SK-MEL-5 (cell line): ENCODE data around the gene EFTUD2. TPM values are rescaled to one million over a fixed set of nuclear protein-coding genes. Genes with fewer than 3 reads are reported as not detected.

Experiments
- DNase-seq: peaks from one replicate; pipeline ENCODE4 v3.0.0-alpha.2; 2016; ENCODE audit warnings: low read depth, low spot score
- in situ Hi-C: cut with HindIII; loops from 2 replicates; pipeline ENCODE4 v1.10.0; 2016; ENCODE audit warnings: low sequenced_read_pairs, high pct_unique_total_duplicates, low pct_unique_long_range_greater_than_20kb
- total RNA-seq: library from RNA; depleted of rRNA; stranded (reverse); fragments of >200 nt; shearing (Covaris generic); gene quantifications from 2 replicates; pipeline ENCODE4 v1.2.3, GENCODE V29; 2014

Gene EFTUD2
- total RNA-seq, 1 experiment from 2014 or later = 117 TPM

DNA sequence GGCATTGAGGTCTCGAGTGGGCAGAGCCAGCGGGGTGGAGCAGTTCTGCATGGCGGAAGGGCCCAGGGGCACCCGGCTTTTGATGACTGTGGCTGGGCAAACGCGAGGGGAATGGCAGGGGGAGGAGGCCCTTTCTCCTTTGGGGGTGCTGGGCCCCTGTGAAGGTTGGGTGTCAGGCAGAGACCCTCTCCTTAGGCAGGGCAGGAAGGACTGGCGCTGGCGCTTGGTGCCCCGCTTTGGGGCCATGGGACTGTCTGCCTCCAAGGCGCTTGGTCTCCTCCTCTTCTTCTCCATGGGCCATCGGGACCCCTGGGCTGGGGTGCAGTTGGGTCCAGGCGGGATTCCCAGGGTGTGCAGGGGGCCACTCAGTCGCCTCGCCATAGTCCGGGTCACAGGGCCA, 28.9 kb upstream of the EFTUD2 start:
- in situ Hi-C loops = no loop called here
- no peak for DNase-seq

DNA sequence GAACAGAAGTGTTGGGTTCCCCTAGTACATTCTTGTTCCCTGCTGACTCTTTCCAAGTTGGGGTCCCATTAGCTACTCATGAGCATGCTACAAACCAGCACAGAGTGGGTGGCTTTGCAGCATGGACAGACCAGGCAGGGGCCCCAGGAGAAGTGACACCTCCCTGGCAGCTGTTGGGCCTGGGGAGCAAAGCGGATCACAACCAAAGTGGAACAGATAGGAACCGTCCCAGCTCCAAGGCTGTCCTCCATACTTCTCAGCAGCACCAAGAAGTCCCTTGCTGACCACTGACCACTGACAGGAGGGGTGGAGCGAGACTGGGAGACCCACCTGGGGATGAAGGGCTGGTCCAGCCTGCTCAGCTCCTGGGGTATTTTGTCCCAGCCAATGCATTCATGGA, 28.5 kb upstream of the EFTUD2 start:
- no peak for DNase-seq
- in situ Hi-C loops = no loop called here

DNA sequence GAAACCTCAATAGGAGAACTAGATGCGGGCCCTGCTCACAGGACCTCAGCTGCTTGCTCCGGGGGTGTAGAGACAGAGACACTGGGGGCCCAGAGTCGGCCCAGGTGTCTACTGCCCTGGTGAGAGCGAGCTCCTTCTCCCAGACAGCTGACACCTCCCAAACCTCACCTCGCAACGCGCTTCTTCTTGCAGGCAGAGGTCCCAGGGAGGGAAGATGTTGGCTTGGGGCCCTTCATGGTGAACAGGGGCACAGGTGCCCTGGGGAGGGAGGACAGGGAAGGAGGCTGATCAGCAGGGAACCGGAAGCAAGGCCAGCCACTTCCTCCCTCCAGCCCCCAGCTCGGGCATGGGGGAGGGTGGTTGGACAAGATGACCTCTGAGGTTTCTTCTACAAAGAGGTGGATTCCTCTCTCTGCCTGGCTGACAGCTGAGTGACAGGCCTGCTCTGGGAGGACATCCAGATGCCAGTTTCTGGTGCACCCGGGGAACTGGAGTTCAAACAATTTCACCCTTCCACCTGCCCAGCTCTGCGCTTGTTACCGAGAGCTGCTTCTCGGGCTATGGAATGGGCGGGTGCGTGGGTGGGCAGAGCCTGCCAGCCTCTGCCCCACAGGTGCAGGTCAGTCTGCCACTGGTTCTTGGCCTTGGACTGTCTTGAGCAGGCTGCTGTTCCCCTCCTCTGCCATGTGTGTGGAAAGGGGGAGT, 27.7 kb upstream of the EFTUD2 start:
- in situ Hi-C loops = no loop called here
- no peak for DNase-seq

DNA sequence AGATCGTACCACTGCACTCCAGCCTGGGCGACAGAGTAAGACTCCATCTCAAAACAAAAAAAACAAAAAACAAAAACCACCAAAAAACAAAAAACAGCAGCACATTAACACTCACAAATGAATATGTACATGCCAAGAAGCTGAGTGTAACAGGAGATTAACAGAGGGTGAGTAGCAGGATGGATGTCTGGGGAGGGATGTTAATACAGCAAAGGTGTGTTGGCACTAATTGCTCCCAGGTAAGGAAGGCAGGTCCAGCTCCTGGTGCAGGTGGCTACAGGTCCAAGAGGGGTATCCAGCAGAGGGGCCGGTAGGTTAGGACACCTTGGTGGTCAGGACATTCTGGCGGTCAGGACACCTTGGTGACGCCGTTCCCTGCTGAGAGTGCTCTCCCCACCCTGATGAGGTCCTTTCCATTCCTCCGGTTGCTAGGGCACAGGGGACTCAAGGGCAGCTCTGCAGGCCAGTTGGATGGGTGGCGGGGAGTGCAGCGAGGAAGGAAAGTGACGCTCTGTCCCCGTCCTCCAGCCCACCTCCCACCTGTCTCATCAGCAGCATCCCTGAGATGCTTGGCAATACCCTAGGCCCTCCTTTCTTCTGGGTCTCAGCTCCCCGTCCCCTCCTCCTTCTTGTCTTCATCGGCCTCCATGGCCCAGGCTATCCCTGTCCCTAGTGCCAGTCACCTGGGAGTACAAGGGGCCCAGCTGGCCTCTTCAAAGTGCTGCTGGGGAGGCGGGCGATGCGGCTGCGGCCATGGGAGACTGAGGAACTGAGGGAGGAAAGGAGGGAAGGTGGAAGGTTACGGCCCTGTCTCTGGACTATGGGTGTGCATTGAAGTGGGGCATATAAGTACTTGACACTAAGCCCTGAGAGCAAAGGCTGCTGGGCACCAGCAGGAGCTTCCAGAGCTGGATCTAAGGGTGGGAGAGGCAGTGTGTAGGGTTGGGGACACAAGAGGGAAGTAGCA, 26.8 kb upstream of the EFTUD2 start:
- DNase-seq = no peak
- in situ Hi-C loops = no loop called here

DNA sequence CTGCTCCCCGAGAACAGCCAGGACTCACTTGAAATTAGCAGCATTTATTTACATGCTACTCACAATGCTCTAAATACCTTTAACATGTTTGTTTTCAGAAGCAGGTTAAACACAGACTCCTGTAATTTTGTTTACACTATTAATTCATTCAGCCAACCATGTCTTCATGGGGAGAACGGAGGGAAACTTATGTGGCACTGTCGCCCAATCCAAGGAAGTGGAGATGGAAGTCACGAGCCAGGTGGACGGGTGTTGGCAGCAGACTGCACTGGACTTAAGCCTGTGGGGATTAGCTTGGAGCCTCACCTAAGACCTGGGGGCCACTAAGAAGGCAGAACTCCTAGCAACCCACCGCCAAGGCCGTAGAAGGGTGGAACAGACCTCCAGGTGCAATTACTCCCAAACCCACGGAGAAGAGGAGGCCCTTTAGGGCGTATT, 24.9 kb upstream of the EFTUD2 start:
- DNase-seq = no peak
- in situ Hi-C loops = no loop called here

DNA sequence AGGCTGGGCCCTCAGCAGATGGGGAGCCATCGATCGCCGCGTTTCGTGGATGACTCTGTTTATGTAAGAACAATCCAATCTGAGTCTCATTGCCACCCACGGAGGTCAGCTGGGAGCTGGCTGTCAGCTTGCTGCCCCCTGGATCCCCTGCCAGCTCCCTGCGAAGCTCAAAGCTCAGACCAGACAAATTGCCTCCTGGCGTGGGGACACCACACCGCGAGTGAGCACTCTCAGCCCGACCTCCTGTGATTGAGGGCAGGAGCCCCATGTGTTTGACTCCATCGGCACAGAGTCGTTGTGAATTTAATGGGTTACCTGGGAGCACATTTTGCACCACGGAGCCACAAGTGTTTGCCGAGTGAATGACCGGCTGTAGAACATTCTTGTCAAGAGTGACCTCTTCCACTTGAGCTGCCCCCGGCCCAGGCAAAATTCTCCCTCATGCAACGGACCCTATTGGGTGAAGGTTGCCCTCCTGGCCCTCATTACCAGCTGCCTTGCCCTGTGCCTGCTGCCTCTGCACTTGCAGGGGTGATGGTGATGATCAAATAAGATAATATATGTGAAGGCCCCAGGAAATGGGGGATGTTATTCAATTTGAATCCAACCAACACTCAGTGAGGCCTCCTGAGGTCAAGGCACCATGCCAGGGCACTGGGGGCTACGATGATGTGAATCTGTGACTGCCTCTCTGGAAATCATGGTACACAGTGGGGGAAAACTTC, 23.7 kb upstream of the EFTUD2 start:
- in situ Hi-C loops = no loop called here
- DNase-seq = no peak

DNA sequence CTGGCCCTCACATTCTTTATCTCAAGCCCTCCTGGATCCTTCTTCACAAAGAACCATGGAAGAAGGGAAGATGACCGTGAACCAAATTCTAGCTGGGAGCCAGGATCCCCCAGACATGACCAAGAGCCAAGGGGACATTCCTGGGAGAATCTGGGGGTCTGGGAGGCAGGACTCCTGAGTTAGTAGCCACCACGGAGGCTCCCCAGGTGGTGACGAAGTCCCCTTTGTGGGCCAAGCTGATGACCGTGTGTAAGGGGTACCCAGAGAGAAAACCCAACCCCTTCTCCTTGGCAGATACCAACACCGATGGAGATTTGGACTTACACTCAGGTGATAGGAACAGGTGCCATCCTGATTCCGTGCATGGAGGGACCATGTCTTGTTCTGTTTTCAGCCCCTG, 22.9 kb upstream of the EFTUD2 start:
- in situ Hi-C loops = no loop called here

DNA sequence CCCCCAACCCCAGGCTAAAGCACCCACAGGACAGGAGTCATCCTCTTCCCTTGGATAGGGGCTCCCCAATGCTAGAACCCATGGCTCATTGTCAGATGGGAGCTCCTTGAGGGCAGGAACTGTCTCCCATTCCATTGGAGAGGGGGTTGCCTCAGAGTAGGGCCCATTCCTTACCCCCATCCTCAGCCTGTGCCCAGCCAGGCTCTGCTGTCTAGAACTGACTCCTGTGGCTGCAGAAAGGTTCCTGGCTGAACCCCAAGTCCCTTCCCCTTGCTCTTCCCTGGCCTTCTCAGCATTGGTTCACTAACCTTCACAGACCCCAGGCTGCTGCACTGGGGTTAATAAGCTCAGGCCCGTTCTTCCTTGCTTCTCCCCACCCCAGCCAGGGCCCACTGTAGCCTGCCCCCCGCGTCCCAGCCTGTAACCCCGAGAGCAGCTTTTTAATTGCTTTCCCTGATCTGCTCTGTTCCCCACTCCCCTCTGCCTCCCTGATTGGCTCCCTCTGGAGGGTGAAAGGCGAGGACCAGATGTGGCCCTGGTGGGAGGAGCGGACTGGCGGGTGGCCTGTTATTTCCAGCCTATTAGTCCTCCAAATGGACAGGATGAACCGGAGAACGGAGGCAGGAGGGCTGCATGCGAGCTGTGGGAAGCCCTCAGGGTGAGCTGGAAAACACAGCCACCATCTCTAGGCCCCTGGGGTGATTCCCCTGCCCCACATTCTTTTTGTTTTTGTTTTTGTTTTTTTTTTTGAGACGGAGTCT, 22.1 kb upstream of the EFTUD2 start:
- no peak for DNase-seq
- in situ Hi-C loops = no loop called here

More for the DNA sequence above, 22.9 kb upstream of the EFTUD2 start:
- no peak for DNase-seq

DNA sequence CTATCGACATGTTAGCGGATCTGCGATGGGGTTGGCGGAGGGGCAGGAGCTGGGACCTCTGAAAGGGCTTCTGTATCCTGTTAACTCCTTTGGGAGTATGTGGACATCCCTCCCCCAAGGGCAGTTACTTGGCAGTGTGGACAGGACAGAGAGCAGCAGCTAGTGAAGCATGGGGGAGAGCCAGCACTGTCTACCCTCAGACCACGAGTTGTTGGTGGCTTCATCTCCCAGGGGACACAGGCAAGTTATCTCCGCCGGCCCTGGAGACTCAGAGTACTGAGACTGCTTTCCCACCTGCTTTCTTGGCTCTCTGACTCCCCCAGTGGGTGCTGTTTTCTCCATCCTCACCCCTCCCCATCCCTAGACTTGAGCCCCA, 21.3 kb upstream of the EFTUD2 start:
- no peak for DNase-seq
- in situ Hi-C loops = no loop called here

DNA sequence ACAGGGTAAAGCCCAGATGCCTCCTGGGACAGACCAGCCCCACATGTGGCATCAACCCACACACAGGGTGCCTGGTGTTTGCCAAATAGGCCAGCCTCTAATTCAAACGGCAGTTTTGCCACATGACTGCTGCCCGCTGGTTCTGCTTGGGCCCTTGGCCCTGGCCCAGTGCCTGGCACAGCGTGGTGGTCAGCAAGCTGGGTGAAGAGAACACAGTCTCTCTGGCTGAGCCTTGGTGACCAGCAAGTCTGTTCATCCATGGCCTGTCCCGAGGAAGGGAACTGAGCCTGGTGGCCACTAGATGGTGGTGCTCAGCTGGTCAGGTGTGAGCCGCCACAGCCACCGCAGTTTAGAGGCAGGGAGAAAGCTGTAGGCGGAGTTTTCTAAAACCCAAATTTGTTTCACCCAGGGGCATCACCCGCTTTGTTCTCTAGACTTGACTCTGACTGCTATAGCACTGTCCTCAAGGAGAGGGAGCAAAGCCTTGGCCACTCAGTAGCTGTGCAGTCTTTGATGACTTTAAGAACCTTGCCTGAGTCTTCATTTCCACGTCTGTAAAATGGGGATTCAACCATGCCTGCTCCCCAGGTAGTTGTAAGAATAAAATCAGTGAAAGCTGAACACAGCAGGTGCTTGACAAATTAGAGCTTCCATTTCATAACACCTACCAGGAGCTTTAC, 20.8 kb upstream of the EFTUD2 start:
- DNase-seq = peak; percentile 87
- in situ Hi-C loops = no loop called here

DNA sequence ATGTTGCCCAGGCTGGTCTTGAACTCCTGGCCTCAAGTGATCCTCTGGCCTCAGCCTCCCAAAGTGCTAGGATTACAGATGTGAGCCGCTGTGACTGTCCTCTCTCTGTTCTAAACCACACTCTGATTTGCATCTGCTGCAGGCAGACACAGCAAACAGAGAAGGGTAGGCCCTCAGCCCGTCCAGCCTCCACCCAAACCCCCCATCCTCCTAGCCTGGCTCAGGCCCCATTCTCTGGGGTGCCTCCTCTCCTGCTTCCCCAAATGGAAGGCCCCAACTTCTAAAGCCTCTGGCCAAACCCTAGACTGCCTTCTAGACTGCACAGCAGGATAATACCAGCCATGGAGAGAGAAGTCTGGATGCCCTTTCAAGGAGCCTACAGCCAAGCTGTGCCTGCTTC, 20.2 kb upstream of the EFTUD2 start:
- in situ Hi-C loops = no loop called here
- DNase-seq = no peak

DNA sequence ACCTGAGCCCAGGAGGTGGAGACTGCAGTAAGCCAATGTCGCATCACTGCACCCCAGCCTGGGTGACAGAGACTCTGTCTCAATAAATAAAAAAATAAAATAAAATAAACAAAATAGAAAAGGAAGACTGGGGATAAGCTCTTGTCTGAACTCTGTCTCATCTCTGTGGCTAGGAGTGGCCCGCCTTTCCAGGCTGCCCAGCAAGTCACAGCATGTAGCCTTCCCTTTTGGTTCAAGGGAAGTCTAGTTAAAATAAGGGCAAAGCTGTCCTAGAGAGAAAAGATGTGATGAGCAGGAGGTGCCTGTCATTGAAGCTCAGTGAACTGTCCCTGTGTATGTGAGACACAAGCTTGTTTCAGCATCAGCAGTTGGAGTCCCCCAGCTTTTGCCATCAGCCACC, 18.8 kb upstream of the EFTUD2 start:
- no peak for DNase-seq
- in situ Hi-C loops = no loop called here

DNA sequence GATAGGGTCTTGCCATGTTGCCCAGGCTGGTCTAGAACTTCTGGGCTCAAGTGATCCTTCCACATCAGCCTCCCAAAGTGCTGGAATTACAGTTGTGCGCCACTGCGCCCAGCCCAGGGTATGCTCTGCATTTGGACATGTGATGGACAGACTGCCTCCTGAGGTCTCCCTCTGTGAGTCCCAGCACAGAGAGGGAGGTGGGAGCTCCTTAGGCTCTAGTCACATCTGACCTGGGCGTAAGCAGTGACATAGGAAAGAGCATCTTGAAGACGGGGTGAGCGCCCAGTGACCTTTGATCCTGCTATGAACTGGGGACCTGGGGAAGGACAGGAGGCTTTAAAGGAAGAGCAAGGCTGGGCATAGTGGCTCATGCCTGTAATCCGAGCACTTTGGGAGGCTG, 18.2 kb upstream of the EFTUD2 start:
- in situ Hi-C loops = no loop called here

DNA sequence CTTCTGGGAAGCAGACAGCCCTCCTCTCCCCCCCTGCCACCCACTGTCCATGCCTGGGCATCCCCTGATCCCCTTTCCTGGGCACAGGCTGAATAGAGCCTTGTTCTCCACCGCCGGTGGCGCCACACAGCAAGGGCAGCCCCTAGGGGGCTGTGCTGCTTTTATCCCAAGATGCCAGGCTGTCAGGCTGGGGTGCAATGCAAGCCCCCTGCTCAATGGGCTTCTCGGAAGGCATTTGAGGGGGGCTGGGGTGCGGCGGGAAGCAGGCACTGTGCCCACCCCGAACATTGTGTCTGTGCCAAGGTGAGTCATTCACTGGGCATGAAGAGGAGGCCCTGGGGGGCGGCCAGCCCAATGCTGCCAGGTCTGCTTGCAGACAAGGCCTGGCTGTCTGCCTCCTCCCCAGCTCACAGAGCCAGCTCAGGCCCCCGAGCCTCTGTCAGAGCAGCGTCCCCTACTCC, 17.6 kb upstream of the EFTUD2 start:
- in situ Hi-C loops = no loop called here

More for the DNA sequence above, 18.2 kb upstream of the EFTUD2 start:
- DNase-seq = no peak

DNA sequence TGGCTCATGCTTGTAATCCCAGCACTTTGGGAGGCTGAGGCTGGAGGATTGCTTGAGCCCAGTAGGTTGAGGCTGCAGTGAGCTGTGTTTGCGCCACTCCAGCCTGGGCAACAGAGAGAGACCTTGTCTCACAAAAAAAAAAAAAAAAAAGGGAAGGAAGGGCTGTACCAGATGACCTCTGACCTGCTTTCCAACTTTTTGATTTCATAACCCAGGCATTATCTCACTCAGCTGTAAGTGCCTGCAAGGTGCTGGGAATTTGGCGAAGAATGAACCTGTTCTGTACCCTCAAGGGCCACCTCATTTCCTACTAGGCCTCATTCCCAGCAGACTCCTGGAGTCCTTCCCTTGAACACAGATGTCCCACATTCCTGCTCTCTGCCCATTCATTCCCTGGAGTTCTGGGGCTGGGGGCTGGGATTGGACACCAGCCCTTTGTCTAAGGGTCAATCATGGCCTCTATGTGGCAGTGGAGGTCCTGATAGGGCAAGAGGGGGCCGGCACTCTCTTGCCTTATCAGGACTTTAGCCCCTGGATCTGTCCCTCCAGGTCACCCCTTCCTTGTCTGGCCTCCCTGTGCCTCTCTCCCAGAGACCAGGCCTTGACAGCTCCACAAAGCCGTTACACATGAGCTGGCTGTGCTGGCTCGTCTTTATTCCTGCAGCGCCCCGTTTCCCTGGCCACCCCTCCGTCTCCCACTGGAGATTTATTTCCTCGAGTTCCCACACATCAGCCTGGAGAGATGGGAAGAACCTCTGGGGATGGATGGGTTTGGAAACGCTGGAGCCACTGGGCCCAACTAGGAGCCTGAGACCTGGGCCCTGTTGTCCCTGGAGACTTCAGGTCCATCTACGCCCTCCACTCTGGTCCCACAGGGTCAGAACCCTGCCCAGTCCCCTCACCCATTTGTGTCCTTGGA, 16.9 kb upstream of the EFTUD2 start:
- in situ Hi-C loops = no loop called here
- no peak for DNase-seq

More for the DNA sequence above, 17.6 kb upstream of the EFTUD2 start:
- peak; percentile 38 for DNase-seq

DNA sequence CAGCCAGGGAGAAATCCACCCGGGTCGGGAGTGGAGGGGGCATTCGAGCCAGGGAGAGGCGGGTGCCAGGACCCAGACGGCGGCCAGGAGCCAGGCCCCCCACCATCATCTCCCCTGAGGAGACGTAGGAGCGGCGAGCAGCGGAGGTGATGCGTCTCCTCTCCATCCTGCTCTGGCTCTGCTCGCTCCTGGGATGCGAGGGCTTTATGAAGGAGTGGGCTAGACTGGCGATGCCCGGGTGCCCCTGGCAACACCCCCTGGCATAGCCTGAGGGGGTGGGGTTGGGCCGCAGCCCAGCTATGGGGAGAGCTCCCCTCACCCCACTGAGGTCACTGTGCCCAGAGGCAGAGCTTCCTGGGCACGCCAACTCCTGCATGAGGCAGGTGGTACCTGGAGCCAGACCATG, 16.1 kb upstream of the EFTUD2 start, which contains the start of gene GFAP:
Gene GFAP (minus strand): TSS at position 180 of the 406 bp plus-strand sequence. CDS start 14 bp downstream, at position 166.
- in situ Hi-C loops = no loop called here
- DNase-seq = no peak
